DMS53 treated with DMSO at 0.1 percent for 48 hours (cell line): ENCODE measurements around the gene GPR21.

Experiments
- DNase-seq: peaks from one replicate; lab custom pipeline; 2025; ENCODE audit not compliant: unreplicated experiment; lab: John Stamatoyannopoulos, UW

Gene GPR21

GRCh38 chr9:123033352-123033751 is at the start of gene GPR21:
Gene GPR21 (plus strand): TSS chr9:123033667. CDS start chr9:123034567, 900 bp downstream.
- DNase-seq: no peak

GRCh38 chr9:122986010-122986409 is 47.5 kb upstream of the GPR21 start:
- no peak for DNase-seq

GRCh38 chr9:122988141-122988540 is 45.3 kb upstream of the GPR21 start:
- DNase-seq: no peak

GRCh38 chr9:122988920-122989621 is 44.4 kb upstream of the GPR21 start:
- DNase-seq: no peak

- DNase-seq: peak; percentile 50
Observed at GRCh38 chr9:122991370-122991830, 42.1 kb upstream of the GPR21 start.

GRCh38 chr9:122996586-122996985 is 36.9 kb upstream of the GPR21 start:
- no peak for DNase-seq

- DNase-seq: no peak
Observed at GRCh38 chr9:122998448-122998847, 35.0 kb upstream of the GPR21 start.

- no peak for DNase-seq
Observed at GRCh38 chr9:123000371-123001068, 32.9 kb upstream of the GPR21 start.

- DNase-seq: no peak
Observed at GRCh38 chr9:123002754-123003153, 30.7 kb upstream of the GPR21 start.

- no peak for DNase-seq
Observed at GRCh38 chr9:123003466-123003865, 30.0 kb upstream of the GPR21 start.

- DNase-seq: no peak
Observed at GRCh38 chr9:123005964-123006363, 27.5 kb upstream of the GPR21 start.

- DNase-seq: no peak
Observed at GRCh38 chr9:123007269-123007668, 26.2 kb upstream of the GPR21 start.

GRCh38 chr9:123008909-123009308 is 24.6 kb upstream of the GPR21 start:
- no peak for DNase-seq

GRCh38 chr9:123011380-123011779 is 22.1 kb upstream of the GPR21 start:
- no peak for DNase-seq

- no peak for DNase-seq
Observed at GRCh38 chr9:123011878-123012528, 21.5 kb upstream of the GPR21 start.

- no peak for DNase-seq
Observed at GRCh38 chr9:123016631-123017030, 16.8 kb upstream of the GPR21 start.

GRCh38 chr9:123020796-123021195 is 12.7 kb upstream of the GPR21 start:
- no peak for DNase-seq

- no peak for DNase-seq
Observed at GRCh38 chr9:123026425-123026824, 7.0 kb upstream of the GPR21 start.

GRCh38 chr9:123027517-123027916 is 6.0 kb upstream of the GPR21 start:
- DNase-seq: no peak

GRCh38 chr9:123028136-123028535 is 5.3 kb upstream of the GPR21 start:
- no peak for DNase-seq

GRCh38 chr9:123028973-123029372 is 4.5 kb upstream of the GPR21 start:
- no peak for DNase-seq

GRCh38 chr9:123031963-123032362 is 1.5 kb upstream of the GPR21 start:
- no peak for DNase-seq
